ENCODE data around the gene CTSC.

DNA sequence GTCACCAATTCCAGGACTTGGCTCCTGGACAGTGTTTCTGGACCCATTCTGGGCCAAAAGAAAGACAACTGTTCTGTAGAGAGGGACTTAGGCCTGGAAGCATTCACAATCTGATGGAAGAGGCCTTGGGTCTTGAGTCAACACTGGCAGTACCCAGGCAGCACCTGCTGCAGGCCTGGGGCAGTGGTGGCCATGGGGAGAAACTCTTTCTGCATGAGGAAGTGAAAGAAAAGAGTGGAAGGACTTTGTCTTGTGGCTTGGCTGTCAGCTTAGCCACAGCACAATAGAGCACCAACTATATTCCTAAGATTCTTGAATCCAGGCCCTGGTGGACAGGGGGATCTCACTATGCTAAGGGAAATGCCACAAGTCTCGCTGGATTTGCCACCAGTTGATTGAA, 70.6 kb downstream of the CTSC start:
- TF ChIP-seq, protein P1, sequence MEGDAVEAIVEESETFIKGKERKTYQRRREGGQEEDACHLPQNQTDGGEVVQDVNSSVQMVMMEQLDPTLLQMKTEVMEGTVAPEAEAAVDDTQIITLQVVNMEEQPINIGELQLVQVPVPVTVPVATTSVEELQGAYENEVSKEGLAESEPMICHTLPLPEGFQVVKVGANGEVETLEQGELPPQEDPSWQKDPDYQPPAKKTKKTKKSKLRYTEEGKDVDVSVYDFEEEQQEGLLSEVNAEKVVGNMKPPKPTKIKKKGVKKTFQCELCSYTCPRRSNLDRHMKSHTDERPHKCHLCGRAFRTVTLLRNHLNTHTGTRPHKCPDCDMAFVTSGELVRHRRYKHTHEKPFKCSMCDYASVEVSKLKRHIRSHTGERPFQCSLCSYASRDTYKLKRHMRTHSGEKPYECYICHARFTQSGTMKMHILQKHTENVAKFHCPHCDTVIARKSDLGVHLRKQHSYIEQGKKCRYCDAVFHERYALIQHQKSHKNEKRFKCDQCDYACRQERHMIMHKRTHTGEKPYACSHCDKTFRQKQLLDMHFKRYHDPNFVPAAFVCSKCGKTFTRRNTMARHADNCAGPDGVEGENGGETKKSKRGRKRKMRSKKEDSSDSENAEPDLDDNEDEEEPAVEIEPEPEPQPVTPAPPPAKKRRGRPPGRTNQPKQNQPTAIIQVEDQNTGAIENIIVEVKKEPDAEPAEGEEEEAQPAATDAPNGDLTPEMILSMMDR (IDR thresholded peaks at IDR 0.05; ENCODE audit: insufficient read depth, low read depth, low read length) = no peak
- TF ChIP-seq EZH2 (IDR thresholded peaks at IDR 0.05; ENCODE audit: insufficient read depth, low read length) = no peak

All from astrocyte (in vitro differentiated cells and primary cell).